ENCODE results near the gene STYK1. TPM values are rescaled to one million over a fixed set of nuclear protein-coding genes. Genes with fewer than 3 reads are reported as not detected.

Gene STYK1
- total RNA-seq, 2 donors from 2014 or later = 10.7 to 30.3 TPM

DNA sequence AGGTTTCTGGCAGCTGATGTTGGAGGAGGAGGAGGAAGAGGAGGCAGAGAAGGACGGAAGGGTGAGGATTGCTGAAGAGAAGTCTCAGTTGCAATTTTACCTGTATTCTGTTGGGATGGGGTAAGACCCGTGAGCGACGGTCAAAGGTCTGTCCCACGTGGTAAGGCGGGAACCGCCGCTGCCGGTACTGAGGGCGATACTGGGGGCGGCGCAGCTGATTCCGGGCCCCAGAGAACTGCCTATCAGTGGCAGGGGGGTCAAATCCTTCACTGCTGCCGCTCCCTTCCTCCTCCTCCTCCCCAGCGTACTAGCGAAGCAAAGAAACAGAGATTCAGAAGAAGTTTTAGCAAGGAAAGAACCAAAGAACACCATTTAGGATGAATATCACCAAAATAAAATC lies 36.0 kb upstream of the STYK1 start:
- Mint-ChIP-seq H3K36me3 (peaks cover 47% of the 10 kb centered on the region), H3K4me1 (ENCODE audit: low read depth in 2 of 2) (no peaks in the 10 kb centered on the region), H3K9me3 (no peaks in the 10 kb centered on the region), H3K27me3 (peaks cover 11 to 25% of the 10 kb centered on the region in 2 donors), H3K4me3 (no peak overlapping the region), H3K27ac (no peak overlapping the region)
- ATAC-seq (no peak), DNase-seq (ENCODE audit: low spot score) (no peak)

GRCh38 chr12:10708862-10709261 lies 35.0 kb upstream of the STYK1 start:
- peaks cover 45% of the 10 kb centered on the region for H3K36me3 Mint-ChIP-seq
- DNase-seq (ENCODE audit: low spot score) = no peak
- peaks cover 11 to 28% of the 10 kb centered on the region in 2 donors for H3K27me3 Mint-ChIP-seq
- no peaks in the 10 kb centered on the region for H3K9me3 Mint-ChIP-seq
- H3K4me3 Mint-ChIP-seq = no peak overlapping the region
- no peak overlapping the region for H3K27ac Mint-ChIP-seq
- no peaks in the 10 kb centered on the region for H3K4me1 Mint-ChIP-seq (ENCODE audit: low read depth in 2 of 2)
- no peak for ATAC-seq

GRCh38 chr12:10705655-10706054 lies 31.8 kb upstream of the STYK1 start:
- peaks cover 11 to 18% of the 10 kb centered on the region in 2 donors for H3K27me3 Mint-ChIP-seq
- peaks cover 35% of the 10 kb centered on the region for H3K36me3 Mint-ChIP-seq
- H3K9me3 Mint-ChIP-seq = no peaks in the 10 kb centered on the region
- no peak for DNase-seq (ENCODE audit: low spot score)
- H3K27ac Mint-ChIP-seq = no peak overlapping the region
- no peak overlapping the region for H3K4me3 Mint-ChIP-seq
- H3K4me1 Mint-ChIP-seq (ENCODE audit: low read depth in 2 of 2) = peaks cover 8 to 12% of the 10 kb centered on the region in 2 donors
- ATAC-seq = no peak

DNA sequence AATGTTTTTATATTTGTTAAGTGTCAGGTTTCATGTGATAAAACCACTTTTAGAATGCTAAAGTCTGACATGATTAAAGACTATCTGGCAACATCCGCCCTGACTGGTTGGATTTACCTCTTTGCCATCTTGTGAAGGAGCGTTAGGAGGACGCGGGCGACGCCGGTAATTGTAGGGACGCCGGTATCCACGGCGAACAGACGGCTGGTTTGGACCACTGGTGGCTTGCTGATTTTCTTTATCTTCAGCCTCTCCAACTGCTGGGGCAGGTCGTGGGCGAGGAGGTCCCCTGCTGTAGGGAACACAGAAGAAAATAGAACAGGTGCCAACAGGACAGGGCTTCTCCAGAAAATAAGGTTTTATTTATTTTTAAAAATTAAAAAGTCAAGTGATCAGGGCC lies 28.0 kb upstream of the STYK1 start:
- Mint-ChIP-seq H3K4me3 (peak overlapping the region; percentile 32), H3K9me3 (no peaks in the 10 kb centered on the region), H3K27ac (peak overlapping the region in 1 of 2 donors; percentile 5), H3K27me3 (peaks cover 0 to 3% of the 10 kb centered on the region in 2 donors), H3K4me1 (ENCODE audit: low read depth in 2 of 2) (peaks cover 8 to 12% of the 10 kb centered on the region in 2 donors), H3K36me3 (peaks cover 21% of the 10 kb centered on the region)
- DNase-seq (ENCODE audit: low spot score) (no peak), ATAC-seq (no peak)

- DNase-seq (ENCODE audit: low spot score) (no peak), ATAC-seq (peak in 1 of 2 donors; percentile 51)
- H3K4me1 Mint-ChIP-seq (ENCODE audit: low read depth in 2 of 2) = peaks cover 8 to 16% of the 10 kb centered on the region in 2 donors
- H3K36me3 Mint-ChIP-seq = peaks cover 25% of the 10 kb centered on the region
- peak overlapping the region; percentile 32 for H3K4me3 Mint-ChIP-seq
- peaks cover 0 to 5% of the 10 kb centered on the region in 2 donors for H3K27me3 Mint-ChIP-seq
- H3K9me3 Mint-ChIP-seq = no peaks in the 10 kb centered on the region
- H3K27ac Mint-ChIP-seq = peak overlapping the region in 1 of 2 donors; percentile 5
Observed at GRCh38 chr12:10701131-10701681, 27.4 kb upstream of the STYK1 start.

DNA sequence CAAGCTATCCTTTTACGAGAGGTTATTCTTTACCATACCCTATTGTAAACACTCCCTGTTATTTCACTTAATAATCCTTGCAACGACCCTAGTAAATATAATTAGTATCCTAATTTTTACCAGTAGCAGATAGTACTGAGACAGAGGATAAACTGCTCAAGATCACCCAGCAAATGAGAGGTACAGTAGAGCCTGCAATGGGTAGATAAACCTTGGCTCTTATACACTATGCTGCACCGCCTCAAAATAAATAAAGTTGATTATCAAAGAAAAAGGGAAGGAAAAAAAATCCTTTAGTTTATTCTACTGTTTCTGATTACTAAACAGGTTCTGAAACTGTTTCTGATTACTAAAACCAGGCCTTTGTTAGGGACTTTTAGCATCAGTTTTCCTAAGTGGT lies 26.7 kb upstream of the STYK1 start:
- no peak for ATAC-seq
- Mint-ChIP-seq H3K27me3 (peaks cover 0 to 5% of the 10 kb centered on the region in 2 donors), H3K4me1 (ENCODE audit: low read depth in 2 of 2) (peaks cover 8 to 20% of the 10 kb centered on the region in 2 donors), H3K36me3 (peaks cover 28% of the 10 kb centered on the region), H3K4me3 (no peak overlapping the region), H3K27ac (no peak overlapping the region), H3K9me3 (no peaks in the 10 kb centered on the region)
- no peak for DNase-seq (ENCODE audit: low spot score)

DNA sequence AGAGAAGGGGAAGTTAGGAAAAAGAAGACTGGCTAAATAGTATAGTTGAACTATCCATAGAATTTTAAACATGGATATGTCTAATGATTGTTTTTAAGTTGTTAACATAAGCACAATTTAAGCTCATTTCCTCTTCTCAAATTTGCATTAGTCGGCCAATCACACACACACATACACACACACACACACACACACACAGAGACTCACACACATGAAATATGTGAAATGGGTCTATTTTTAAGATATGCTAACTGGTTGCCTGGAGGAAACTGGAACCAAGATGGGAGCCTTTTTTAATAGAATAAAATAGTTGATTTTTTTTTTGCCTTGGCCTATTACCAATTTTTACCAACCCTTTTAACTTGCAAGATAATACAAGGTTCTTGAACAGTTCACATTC lies 24.0 kb upstream of the STYK1 start:
- peaks cover 8 to 20% of the 10 kb centered on the region in 2 donors for H3K4me1 Mint-ChIP-seq (ENCODE audit: low read depth in 2 of 2)
- H3K27ac Mint-ChIP-seq = no peak overlapping the region
- H3K9me3 Mint-ChIP-seq = no peaks in the 10 kb centered on the region
- H3K36me3 Mint-ChIP-seq = peaks cover 28% of the 10 kb centered on the region
- DNase-seq (ENCODE audit: low spot score) (no peak), ATAC-seq (no peak)
- H3K27me3 Mint-ChIP-seq = peaks cover 0 to 8% of the 10 kb centered on the region in 2 donors
- no peak overlapping the region for H3K4me3 Mint-ChIP-seq

- DNase-seq (ENCODE audit: low spot score) = no peak
- H3K4me3 Mint-ChIP-seq = no peak overlapping the region
Observed at GRCh38 chr12:10697156-10697555, 23.3 kb upstream of the STYK1 start.

GRCh38 chr12:10690906-10691305 lies 17.1 kb upstream of the STYK1 start:
- ATAC-seq (no peak), DNase-seq (ENCODE audit: low spot score) (no peak)
- no peak overlapping the region for H3K27ac Mint-ChIP-seq
- peaks cover 4% of the 10 kb centered on the region for H3K9me3 Mint-ChIP-seq
- peaks cover 0 to under 1% of the 10 kb centered on the region in 2 donors for H3K4me1 Mint-ChIP-seq (ENCODE audit: low read depth in 2 of 2)
- peaks cover 9% of the 10 kb centered on the region for H3K36me3 Mint-ChIP-seq
- peaks cover 0 to 12% of the 10 kb centered on the region in 2 donors for H3K27me3 Mint-ChIP-seq
- H3K4me3 Mint-ChIP-seq = no peak overlapping the region

More at GRCh38 chr12:10697156-10697555, 23.3 kb upstream of the STYK1 start:
- no peak overlapping the region for H3K27ac Mint-ChIP-seq
- no peak for ATAC-seq
- H3K9me3 Mint-ChIP-seq = no peaks in the 10 kb centered on the region
- peaks cover 8 to 20% of the 10 kb centered on the region in 2 donors for H3K4me1 Mint-ChIP-seq (ENCODE audit: low read depth in 2 of 2)
- H3K36me3 Mint-ChIP-seq = peaks cover 28% of the 10 kb centered on the region
- H3K27me3 Mint-ChIP-seq = peaks cover 0 to 8% of the 10 kb centered on the region in 2 donors

DNA sequence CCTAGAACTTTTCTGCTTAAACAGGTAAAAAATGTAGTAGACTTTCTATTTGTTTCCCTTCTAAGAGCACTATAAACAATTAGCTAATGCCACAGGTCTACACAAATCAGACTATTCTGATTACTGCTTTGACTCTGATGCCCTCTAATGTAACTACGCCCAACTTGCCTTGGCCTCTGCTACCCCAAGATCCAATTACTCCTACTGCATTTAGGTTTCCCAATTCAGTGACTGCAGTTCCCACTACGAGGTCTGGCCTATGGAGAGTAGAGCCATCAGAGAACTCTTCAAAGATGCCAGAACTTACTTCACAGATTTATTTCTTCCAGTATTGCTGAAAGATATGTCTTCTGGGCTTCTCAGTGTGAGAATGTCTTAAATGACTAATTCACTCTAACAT lies 15.3 kb upstream of the STYK1 start:
- peaks cover 0 to 18% of the 10 kb centered on the region in 2 donors for H3K27me3 Mint-ChIP-seq
- H3K36me3 Mint-ChIP-seq = peaks cover 9% of the 10 kb centered on the region
- ATAC-seq (no peak), DNase-seq (ENCODE audit: low spot score) (no peak)
- no peak overlapping the region for H3K27ac Mint-ChIP-seq
- H3K9me3 Mint-ChIP-seq = peaks cover 4% of the 10 kb centered on the region
- no peak overlapping the region for H3K4me3 Mint-ChIP-seq
- no peaks in the 10 kb centered on the region for H3K4me1 Mint-ChIP-seq (ENCODE audit: low read depth in 2 of 2)

DNA sequence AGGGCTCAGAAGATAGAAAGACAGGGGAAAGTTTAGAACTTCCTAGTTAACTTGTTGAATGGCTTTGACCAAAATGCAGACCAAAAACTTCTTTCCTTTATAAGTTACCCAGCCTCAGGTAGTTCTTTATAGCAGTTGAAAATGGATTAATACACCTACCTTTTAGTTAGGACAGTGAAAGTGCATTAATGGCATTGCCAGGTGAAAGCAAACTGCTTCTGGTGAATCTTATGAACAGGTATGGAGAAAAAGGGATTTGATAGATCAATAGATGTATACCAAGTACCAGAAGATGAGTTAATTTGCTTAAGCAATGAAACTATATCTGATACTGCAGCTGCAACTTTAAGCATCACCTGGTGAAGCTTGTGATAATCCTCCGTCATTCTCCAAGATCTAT lies 14.2 kb upstream of the STYK1 start:
- H3K27me3 Mint-ChIP-seq = peaks cover 0 to 18% of the 10 kb centered on the region in 2 donors
- peaks cover 4% of the 10 kb centered on the region for H3K9me3 Mint-ChIP-seq
- H3K36me3 Mint-ChIP-seq = peaks cover 9% of the 10 kb centered on the region
- no peak overlapping the region for H3K4me3 Mint-ChIP-seq
- no peaks in the 10 kb centered on the region for H3K4me1 Mint-ChIP-seq (ENCODE audit: low read depth in 2 of 2)
- no peak for DNase-seq (ENCODE audit: low spot score)
- H3K27ac Mint-ChIP-seq = no peak overlapping the region
- ATAC-seq = no peak

GRCh38 chr12:10672231-10672868 lies 1.5 kb downstream of the STYK1 start:
- Mint-ChIP-seq H3K4me3 (peak overlapping the region; percentile 95), H3K27me3 (peaks cover 10 to 27% of the 10 kb centered on the region in 2 donors), H3K27ac (peak overlapping the region; percentile 15 to 88), H3K9me3 (no peaks in the 10 kb centered on the region), H3K36me3 (no peaks in the 10 kb centered on the region), H3K4me1 (ENCODE audit: low read depth in 2 of 2) (peaks cover 46 to 76% of the 10 kb centered on the region in 2 donors)
- DNase-seq (ENCODE audit: low spot score) = peak; percentile 61
- peak in 1 of 2 donors; percentile 64 for ATAC-seq

DNA sequence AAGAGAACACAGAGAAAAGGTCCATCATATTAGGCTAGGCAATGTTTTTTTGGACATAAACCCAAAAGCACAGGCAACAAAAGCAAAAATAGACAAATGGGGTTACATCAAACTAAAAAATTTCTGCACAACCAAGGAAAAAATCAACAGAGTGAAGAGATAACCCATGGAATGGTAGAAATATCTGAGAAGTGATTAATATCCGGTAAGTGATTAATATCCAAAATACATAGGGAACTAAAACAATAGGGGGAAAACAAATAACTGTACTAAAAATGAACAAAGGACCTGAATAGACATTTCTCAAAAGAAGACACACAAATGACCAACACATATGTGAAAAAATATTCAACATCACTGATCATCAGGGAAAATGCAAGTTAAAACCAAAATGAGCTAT lies 4.3 kb downstream of the STYK1 start:
- H3K27me3 Mint-ChIP-seq = peaks cover 0 to 14% of the 10 kb centered on the region in 2 donors
- H3K9me3 Mint-ChIP-seq = no peaks in the 10 kb centered on the region
- no peak overlapping the region for H3K27ac Mint-ChIP-seq
- peaks cover 34 to 58% of the 10 kb centered on the region in 2 donors for H3K4me1 Mint-ChIP-seq (ENCODE audit: low read depth in 2 of 2)
- DNase-seq (ENCODE audit: low spot score) = no peak
- peak overlapping the region; percentile 1 for H3K4me3 Mint-ChIP-seq
- H3K36me3 Mint-ChIP-seq = no peaks in the 10 kb centered on the region
- no peak for ATAC-seq

- Mint-ChIP-seq H3K36me3 (no peaks in the 10 kb centered on the region), H3K4me3 (peak overlapping the region; percentile 70), H3K27me3 (peaks cover 0 to 16% of the 10 kb centered on the region in 2 donors), H3K4me1 (ENCODE audit: low read depth in 2 of 2) (peaks cover 26 to 49% of the 10 kb centered on the region in 2 donors), H3K27ac (peak overlapping the region in 1 of 2 donors; percentile 1), H3K9me3 (no peaks in the 10 kb centered on the region)
- DNase-seq (ENCODE audit: low spot score) = no peak
- ATAC-seq = no peak
Observed at GRCh38 chr12:10668526-10668925, 5.3 kb downstream of the STYK1 start.

All from natural killer cell treated with Interleukin-12 subunit alpha and Interleukin-12 subunit beta and Interleukin-15 and Interleukin-18, amount 100 ng/mL, for 72 hours (primary cell).